Embryonic facial prominence (tissue), 1 donor: ENCODE data around the gene ACTR8.
"Not testable (repeated sequence)": the region's sequence is repeated elsewhere in the genome, so short reads cannot be mapped to it uniquely, and the experiment has no call there.

Experiments
- DNase-seq: peaks from one replicate; pipeline ENCODE4 v3.0.0-alpha.2; 2016; ENCODE audit errors: extremely low spot score

ACTR8 gene, protein sequence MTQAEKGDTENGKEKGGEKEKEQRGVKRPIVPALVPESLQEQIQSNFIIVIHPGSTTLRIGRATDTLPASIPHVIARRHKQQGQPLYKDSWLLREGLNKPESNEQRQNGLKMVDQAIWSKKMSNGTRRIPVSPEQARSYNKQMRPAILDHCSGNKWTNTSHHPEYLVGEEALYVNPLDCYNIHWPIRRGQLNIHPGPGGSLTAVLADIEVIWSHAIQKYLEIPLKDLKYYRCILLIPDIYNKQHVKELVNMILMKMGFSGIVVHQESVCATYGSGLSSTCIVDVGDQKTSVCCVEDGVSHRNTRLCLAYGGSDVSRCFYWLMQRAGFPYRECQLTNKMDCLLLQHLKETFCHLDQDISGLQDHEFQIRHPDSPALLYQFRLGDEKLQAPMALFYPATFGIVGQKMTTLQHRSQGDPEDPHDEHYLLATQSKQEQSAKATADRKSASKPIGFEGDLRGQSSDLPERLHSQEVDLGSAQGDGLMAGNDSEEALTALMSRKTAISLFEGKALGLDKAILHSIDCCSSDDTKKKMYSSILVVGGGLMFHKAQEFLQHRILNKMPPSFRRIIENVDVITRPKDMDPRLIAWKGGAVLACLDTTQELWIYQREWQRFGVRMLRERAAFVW

DNA sequence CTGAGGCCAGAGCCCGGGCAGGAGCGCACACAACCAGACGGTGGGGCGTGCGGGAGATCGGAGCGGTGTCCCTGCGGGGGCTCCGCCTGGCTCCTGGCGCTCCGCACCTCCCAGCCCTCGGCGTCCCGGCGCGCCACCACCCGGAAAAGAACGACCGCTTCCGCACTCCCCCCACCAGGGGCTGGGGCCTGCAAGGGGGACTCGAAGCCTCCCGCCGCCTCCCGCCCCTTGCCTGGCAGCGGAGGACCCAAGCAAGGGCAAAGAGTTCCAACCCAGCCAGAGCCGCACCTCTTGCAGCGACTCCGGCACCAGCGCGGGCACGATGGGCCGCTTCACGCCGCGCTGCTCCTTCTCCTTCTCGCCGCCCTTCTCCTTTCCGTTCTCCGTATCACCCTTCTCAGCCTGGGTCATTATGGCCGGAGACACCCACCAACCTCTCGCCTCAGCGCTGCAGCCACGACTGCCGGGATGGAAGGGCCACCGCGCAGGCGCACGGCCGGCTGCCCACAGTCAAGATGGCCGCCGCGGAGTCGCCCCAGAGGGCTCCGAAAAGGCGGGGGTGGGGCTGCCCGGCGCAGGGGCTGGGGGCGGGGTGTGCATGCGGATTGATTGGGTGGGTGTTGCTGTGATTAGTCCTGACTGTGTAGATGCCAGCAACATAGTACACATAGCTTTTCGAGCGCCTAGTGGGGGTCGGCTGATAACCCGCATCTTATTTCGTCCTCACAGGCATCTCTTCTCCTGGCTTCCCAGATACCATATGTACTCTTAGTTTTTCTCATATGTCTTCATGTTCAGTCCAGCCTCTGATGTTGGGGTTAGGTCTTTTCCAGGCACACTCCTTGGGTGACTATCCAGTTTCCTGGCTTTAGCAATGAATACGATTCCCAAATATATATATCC, at the start of gene ACTR8:
Gene ACTR8 (minus strand): TSS at position 462 of the 903 bp plus-strand sequence. CDS start 51 bp downstream, at position 411.
- DNase-seq, result peak; percentile 84

DNA sequence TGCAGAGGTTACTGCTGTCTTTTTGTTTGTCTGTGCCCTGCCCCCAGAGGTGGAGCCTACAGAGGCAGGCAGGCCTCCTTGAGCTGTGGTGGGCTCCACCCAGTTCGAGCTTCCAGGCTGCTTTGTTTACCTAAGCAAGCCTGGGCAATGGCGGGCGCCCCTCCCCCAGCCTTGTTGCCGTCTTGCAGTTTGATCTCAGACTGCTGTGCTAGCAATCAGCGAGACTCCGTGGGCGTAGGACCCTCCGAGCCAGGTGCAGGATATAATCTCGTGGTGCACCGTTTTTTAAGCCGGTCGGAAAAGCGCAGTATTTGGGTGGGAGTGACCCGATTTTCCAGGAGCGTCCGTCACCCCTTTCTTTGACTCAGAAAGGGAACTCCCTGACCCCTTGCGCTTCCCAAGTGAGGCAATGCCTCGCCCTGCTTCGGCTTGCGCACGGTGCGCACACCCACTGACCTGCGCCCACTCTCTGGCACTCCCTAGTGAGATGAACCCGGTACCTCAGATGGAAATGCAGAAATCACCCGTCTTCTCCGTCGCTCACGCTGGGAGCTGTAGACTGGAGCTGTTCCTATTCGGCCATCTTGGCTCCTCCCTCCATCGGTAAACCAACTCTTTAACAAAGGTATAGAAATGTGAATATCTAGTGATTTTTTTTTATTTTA, 45.4 kb upstream of the ACTR8 start:
- not testable (repeated sequence) for DNase-seq

DNA sequence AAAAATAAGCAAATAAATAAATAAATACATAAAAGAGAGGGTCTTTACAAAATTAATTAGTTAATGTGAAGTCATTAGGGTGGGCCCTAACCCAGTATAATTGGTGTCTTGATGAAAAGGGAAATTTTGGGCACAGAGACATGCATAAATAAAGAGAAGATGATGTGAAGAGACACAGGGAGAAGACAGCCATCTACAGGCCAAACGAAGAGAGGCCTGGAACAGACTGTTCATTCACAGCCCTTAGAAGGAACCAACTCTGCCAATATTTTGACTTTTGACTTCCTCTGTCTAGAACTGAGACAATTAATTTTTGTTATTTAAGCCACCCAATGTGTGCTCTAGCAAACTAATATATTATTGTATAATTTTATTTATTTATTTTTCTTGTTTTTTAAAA, 39.3 kb upstream of the ACTR8 start:
- DNase-seq, result no peak

DNA sequence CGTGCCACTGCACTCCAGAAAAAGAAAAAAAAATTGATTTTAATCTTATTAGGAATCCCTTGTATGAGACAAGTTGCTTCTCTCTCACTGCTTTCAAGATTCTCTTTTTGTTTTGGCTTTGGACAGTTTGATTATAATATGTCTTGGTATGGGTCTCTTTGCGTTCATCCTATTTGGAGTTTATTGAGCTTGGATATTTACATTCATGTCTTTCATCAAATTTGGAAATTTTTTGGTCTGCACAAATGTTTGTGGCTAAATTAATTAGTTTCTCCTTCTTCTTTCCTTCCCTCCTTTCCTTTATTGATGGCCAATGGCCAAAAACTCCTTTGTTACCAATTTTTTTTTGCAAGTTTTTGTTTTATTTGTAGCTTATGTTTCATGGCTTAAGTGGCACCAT, 37.8 kb upstream of the ACTR8 start:
- DNase-seq, result no peak

DNA sequence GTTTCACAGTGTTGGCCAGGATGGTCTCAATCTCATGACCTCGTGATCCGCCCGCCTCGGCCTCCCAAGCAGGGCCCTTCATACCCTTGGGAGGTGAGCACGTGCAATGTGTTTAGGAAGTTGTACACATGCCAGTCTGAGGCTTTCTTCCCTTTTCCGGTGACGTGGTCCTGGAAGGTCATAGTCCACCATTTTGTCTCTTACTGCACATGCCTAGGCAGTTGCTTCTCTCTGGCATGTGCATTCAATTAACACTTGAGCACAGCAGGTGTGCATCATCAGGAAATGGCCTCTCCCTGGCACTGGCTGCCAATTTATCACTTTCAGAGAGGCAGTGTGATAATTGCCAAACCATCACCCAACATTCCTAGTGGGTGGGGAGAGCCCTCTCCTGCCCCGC, 31.4 kb upstream of the ACTR8 start:
- no peak for DNase-seq

DNA sequence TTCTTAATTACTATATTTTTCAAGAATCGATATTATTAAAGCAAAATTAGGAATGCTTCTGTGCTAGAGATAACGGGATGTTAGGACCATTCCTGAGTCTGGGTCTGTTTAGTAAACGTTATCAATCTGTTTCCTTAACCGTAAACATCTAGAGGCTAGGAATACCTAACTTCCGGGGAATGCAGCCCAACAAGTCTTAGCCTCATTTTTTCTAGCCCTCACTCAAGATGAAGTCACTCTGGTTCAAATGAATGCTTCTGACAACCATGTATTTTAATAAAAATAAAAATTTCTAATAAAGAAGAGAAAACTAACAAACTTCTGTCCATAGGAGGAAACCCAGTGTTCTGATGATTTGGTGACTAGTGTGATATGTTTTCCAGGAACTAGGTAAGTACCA, 20.8 kb upstream of the ACTR8 start:
- no peak for DNase-seq

DNA sequence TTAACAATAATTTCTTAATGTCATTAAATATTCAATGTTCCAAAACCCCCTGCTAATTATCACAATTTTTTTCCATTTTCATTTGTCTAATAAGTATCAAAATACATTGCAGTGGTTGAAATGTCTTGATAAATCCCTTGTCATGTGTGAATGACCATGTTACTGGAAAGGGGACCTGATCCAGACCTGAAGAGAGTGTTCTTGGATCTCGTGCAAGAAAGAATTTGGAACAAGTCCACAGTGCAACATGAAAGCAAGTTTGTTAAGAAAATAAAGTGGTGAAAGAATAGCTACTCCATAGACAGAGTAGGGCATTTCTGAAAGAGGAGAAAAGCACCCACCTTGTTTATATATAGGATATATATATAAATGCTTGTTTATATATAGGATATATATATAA, 20.1 kb upstream of the ACTR8 start:
- no peak for DNase-seq

DNA sequence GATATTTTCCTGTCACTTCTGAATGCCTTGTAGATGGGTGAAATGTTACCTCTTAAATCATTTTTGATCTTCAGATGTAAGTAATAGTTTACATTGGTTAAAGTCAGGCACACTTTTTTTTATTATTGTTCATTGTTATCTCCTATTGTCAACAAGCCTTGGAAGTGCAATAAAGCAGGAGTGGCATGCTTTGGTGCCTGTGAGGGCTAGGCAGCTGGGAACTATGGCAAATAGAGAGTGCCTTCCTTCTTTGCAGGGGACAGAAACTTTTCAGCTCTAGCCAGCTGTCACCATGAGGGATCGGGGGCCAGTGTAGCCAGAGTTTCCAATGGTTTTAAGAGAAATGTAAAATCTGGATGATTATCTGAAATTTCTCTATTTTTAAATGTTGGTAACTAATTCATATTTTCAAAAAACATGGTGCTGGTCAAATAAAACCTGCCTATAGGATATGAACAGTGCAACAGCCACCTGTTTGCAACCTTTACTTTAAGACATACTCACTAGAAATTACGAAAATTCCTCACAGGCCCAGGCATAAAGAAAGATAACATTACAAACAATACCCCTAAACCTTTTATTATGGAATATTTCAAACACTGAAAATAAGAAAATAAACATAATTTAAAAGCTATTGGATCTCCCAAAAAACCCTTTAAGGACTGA, 18.8 kb upstream of the ACTR8 start:
- DNase-seq, result no peak

DNA sequence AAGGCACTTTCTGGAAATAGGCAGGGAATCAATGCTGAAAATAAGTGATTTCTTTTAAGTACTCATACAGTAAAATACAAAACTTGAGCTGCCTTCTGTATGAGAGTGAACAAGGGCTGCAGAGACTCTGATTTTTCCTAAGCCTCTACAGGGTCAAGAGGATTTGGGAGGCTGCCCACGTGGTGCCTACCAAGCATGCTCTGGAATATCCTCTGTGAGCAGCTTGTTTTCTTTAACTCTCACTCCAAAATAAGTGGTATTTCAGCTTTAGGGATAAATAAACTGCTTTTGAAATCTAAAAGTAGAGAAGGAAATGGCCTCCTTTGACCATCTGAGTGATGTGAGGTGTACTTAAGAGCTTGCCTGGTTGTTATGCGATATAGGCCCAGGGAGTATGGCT, 17.8 kb upstream of the ACTR8 start:
- DNase-seq, result no peak

DNA sequence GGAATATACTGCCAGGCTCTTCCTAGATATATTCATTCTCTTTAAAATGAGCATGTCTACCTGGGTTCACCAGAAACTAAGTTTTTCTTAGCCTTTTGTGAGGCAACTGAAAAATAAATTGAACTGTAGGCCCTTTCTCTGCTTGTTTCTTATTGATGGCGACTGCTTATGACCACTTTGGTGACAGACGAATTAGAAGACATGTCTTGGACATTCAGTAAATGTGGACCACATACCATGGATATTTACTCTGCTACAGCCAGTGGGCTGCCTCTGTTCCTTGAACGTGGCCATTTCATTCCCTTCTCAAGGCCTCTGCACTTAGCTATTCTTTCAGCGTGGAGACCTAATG, 10.3 kb upstream of the ACTR8 start:
- no peak for DNase-seq

DNA sequence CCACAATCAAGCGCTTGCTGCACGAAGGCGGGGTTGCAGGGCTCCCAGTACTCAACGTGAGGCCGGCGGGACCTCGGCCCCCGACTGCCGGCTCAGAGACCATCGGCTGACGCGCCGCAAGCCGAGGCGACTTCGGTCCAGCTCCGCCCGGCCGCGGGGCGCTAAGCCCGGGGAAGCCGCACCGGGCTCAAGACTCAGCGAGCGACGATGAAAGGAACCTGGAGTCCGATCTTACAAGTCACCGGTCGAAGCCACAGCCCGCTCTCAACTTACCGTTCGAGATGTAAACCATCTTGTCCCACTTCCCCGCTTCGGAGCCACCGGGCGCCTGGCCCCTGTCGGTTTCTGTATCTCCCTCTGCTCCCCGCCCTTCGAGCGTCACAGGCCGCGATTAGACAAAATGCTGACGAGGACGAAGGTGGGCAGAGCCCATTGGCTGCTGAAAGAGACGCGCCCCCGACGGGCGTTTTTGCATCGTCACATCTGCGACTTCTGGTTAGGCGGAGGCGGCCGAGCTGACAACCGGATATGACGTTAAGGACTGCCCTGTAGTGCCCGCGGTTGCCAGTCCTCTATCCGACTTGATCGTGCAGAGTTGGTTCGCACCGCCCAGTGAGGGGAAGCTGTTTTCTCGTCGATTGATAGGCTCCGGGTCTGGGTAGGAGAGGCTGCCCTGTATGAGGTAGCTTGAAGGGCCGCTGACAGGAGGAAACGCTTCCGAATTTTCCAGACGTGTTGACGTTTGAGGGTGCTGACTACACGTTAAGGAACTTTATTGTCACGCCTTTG, 9.7 kb upstream of the ACTR8 start, which contains the start of gene SELENOK:
Gene SELENOK (minus strand): TSS at position 363 of the 789 bp plus-strand sequence.
- peak; percentile 100 for DNase-seq

DNA sequence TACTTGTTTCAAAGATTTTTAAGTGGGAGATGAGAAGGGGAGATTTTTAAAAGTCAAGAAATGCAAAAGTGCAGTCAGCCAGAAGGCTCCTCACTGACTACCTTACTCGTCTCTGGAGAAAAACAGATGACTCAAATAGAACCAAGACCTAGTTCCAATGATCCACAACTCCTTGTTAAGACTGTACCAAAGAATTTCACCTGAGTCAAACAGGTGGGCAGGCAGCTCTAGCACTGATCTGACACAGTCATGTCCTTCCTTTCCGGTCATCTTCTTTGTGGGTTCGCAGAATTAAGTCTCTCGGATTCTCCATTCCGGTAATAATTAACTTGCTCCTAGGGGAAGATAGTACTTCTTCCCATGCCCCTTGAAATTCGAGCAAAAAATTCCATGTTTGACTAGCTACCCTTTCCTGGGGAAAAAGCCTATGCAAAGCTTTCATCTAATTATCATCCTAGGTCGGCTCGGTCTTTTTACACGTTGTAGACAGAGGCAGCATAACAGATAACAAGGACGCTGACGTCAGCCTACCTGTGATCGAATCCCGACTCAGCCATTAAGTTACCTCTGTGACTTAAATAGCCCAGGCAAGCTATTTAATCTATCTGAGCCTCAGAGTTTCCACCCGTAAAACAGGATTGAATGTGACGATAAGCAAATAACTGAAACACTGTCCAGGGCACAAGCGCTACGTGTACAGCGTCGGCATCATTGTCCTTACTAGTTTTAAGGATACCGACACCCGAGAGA, 8.9 kb upstream of the ACTR8 start:
- DNase-seq, result no peak

DNA sequence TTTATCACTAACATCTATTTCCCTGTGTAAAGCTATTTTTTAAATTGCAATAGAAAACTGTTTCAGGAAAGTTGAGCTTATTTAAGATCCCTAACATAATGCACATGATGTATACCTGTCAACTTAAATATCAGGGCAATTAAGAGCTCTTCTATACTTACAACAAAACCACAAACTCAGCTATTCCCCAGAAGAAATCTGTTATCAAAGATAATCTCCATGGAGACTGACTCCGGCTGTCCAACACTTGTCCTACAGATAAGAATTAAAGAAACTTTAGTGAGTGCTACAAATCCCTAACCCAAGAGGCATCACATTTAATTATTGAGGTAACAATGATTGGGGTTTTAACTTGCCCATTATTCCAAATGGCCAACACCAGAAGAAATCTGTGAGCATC, 6.3 kb upstream of the ACTR8 start:
- no peak for DNase-seq

DNA sequence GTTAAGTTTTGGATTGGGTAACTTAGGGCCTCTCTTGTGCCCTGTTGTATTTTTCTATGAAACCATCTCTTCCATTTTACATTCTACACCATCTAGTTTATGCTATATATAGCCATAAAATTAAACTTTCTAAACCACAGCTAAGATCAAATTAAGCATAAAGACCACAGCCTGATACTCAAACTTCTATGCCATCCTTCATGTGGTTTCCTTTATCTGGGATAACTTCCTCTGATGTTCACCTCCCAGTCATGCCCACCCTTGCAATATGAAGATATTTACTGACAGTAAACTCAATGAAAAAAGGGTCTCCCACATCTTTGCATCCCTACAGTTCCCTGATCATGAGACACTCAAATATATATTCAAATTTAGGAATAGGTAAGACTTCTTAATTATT, 5.5 kb upstream of the ACTR8 start:
- DNase-seq, result no peak

DNA sequence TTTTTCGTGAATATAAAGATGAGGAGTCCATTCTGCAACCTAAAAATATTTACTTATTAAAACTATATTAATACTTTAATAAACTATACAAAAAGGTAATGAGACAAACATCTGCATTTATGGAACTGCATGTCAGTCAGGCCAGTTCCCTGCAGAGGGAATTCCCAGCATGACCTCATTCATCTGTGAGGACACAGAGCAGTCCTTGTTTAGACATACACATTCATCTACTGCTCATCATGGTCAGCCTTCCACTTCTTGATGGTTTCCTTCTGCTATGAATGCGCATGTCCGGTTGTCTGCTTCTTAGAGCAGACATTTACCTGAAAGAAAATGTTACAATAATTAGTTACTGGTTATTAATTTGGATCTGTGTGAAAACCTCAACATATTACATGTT, 3.3 kb upstream of the ACTR8 start:
- no peak for DNase-seq

DNA sequence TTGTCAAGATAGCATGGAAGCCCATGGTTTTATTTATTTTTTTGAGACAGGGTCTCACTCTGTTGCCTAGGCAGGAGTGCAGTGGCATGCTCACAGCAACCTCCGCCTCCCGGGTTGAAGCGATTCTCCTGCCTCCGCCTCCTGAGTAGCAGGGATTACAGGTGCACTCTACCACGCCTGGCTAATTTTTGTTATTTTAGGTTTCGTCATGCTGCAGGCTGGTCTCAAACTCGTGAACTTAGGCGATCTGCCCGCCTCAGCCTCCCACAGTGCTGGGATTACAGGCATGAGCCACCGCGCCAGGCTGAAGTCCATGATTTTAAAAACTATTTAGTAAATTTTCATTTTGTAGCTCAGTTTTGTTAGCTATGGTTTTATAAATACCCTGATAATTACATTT, 2.7 kb upstream of the ACTR8 start:
- DNase-seq, result no peak

DNA sequence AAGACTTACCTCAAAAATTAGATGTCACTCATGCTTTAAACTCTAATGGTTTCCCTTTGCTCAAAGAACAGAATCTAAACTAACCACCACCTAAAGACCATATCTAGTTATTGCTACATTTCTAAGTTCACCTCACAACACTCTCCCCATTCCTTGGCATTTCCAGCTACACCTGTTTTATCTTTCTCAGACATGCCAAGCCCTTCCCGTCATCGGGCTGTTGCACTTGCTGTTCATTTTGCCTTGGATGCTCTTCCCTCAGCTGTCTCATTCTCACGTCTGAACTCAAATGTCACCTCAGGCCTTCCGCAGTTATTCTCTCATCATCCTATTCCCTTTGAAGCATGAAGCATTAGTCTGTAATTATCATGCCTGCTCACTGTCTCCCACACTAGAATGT, 1.1 kb upstream of the ACTR8 start:
- DNase-seq, result no peak

DNA sequence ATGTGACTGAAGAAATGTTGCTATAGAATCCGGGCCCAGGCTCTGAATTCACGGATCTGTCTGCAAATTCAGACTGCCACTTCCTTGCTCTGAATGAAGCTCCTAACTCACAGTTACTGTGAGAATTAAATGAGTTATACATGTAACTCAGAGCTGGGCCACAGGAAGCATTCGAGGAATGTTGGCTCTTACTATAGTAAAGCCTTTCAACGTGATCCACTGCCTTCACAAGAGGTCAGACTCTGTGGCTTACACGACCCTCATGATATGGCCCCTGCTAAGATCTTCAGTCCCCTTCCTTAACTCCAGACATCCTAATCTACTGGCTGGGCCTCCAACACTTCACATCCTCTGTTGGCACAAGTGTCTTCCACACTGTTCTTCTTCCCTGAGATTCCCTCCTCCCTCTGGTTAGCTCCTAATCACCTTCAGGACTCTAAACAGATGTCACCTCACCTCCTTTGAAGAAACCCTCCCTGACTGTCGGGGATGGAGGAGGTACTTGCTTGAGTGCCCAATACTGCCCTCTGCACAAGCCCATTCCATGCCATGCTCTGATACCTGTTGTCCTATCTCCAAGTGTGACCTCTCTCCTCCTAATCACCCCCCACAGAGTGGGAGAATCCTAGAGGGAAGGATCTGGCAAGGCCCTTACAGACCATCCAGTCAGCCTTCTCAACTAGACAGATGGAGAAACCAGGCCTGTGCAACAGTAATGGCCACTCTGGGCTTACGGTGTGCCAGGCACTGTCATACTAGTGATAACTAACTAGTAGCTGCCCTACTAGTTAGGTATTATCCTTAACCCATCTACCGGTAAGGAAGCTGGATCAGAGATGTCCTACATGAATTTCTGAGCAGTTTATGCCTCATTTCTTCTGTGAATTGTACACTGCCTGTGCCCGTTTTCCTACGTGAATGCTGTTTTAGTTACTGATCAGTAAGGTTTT, 1.3 kb downstream of the ACTR8 start:
- no peak for DNase-seq
